ENCODE data around the gene SP100.

GRCh38 chr2:230472621-230473018 is 56.6 kb downstream of the SP100 start:
- TF ChIP-seq CTCF (IDR thresholded peaks at IDR 0.05) (no peak), POLR2A (IDR thresholded peaks at IDR 0.05) (no peak)

Data from testis (tissue), 2 donors.